PFSK-1 (cell line): ENCODE results near the gene DEF6.

Source experiments
- POLR2AphosphoS5 ChIP-seq: IDR thresholded peaks from 2 replicates; pipeline ENCODE4 v1.6.1; 2012; ENCODE audit warnings: low read depth, mild to moderate bottlenecking, control low read depth, low read length, moderate library complexity
- SIN3A ChIP-seq: IDR thresholded peaks from 2 replicates; pipeline ENCODE4 v1.6.1; 2012; ENCODE audit warnings: mild to moderate bottlenecking, low read length, moderate library complexity, borderline replicate concordance; ENCODE audit not compliant: insufficient read depth
- TF ChIP-seq, protein P1 (sequence below), 2 experiments: IDR thresholded peaks; 2 replicates each; pipeline versions ENCODE4 v1.6.1 to v1.8.0; 2011 to 2012; ENCODE audit warnings: low read depth in 2 of 2, low read length in 2 of 2, control low read depth in 1 of 2, inconsistent platforms in 1 of 2, mild to moderate bottlenecking in 1 of 2, moderate library complexity in 1 of 2; ENCODE audit not compliant: insufficient read depth in 1 of 2

GRCh38 chr6:35299674-35300073 is 2.1 kb downstream of the DEF6 start:
- TF ChIP-seq POLR2AphosphoS5 (no peak), SIN3A (no peak)
- TF ChIP-seq, protein P1, sequence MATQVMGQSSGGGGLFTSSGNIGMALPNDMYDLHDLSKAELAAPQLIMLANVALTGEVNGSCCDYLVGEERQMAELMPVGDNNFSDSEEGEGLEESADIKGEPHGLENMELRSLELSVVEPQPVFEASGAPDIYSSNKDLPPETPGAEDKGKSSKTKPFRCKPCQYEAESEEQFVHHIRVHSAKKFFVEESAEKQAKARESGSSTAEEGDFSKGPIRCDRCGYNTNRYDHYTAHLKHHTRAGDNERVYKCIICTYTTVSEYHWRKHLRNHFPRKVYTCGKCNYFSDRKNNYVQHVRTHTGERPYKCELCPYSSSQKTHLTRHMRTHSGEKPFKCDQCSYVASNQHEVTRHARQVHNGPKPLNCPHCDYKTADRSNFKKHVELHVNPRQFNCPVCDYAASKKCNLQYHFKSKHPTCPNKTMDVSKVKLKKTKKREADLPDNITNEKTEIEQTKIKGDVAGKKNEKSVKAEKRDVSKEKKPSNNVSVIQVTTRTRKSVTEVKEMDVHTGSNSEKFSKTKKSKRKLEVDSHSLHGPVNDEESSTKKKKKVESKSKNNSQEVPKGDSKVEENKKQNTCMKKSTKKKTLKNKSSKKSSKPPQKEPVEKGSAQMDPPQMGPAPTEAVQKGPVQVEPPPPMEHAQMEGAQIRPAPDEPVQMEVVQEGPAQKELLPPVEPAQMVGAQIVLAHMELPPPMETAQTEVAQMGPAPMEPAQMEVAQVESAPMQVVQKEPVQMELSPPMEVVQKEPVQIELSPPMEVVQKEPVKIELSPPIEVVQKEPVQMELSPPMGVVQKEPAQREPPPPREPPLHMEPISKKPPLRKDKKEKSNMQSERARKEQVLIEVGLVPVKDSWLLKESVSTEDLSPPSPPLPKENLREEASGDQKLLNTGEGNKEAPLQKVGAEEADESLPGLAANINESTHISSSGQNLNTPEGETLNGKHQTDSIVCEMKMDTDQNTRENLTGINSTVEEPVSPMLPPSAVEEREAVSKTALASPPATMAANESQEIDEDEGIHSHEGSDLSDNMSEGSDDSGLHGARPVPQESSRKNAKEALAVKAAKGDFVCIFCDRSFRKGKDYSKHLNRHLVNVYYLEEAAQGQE (IDR thresholded peaks at IDR 0.05; ENCODE audit: insufficient read depth in 1 of 2, low read depth in 2 of 2, low read length in 2 of 2), result no peak
